Myocyte (in vitro differentiated cells): ENCODE data around the gene RETREG1. TPM values are rescaled to one million over a fixed set of nuclear protein-coding genes. Genes with fewer than 3 reads are reported as not detected.
"Not testable (repeated sequence)": the region's sequence is repeated elsewhere in the genome, so short reads cannot be mapped to it uniquely, and the experiment has no call there.

Experiments used
- DNase-seq: peaks from one replicate; pipeline ENCODE4 v3.0.0-alpha.2; 2012; ENCODE audit warnings: low read depth
- total RNA-seq: library from RNA; depleted of rRNA; stranded (reverse); fragments of >200 nt; gene quantifications from 2 replicates; pipeline ENCODE4 v1.2.3, GENCODE V29; 2014

RETREG1 gene
- total RNA-seq, 1 donor from 2014 or later, result 17.3 TPM

GRCh38 chr5:16457853-16458252 lies 158.9 kb downstream of the RETREG1 start:
- no peak for DNase-seq

GRCh38 chr5:16457451-16457850 lies 159.3 kb downstream of the RETREG1 start:
- no peak for DNase-seq

GRCh38 chr5:16456103-16456832 lies 160.5 kb downstream of the RETREG1 start:
- peak; percentile 78 for DNase-seq

- DNase-seq, result peak; percentile 51
Measured at GRCh38 chr5:16455668-16456067, 161.1 kb downstream of the RETREG1 start.

GRCh38 chr5:16454686-16455085 lies 162.1 kb downstream of the RETREG1 start:
- DNase-seq, result no peak

- DNase-seq, result no peak
Measured at GRCh38 chr5:16453609-16454008, 163.2 kb downstream of the RETREG1 start.

- DNase-seq, result no peak
Measured at GRCh38 chr5:16450163-16450562, 166.6 kb downstream of the RETREG1 start.

- DNase-seq, result peak; percentile 66
Measured at GRCh38 chr5:16446993-16447392, 169.8 kb downstream of the RETREG1 start.

- peak; percentile 31 for DNase-seq
Measured at GRCh38 chr5:16437977-16438376, 178.8 kb downstream of the RETREG1 start.

- DNase-seq, result not testable (repeated sequence)
Measured at GRCh38 chr5:16436065-16436682, 180.6 kb downstream of the RETREG1 start.

GRCh38 chr5:16431490-16431889 lies 185.3 kb downstream of the RETREG1 start:
- no peak for DNase-seq

GRCh38 chr5:16430349-16431089 lies 186.3 kb downstream of the RETREG1 start:
- no peak for DNase-seq

GRCh38 chr5:16428359-16428758 lies 188.4 kb downstream of the RETREG1 start:
- no peak for DNase-seq

GRCh38 chr5:16427587-16427986 lies 189.2 kb downstream of the RETREG1 start:
- no peak for DNase-seq

Other genes starting within 250 kb of the RETREG1 start
- 49.3 and 66.8 TPM in 2 replicates for gene ZNF622, start 151.2 kb downstream of the RETREG1 start, total RNA-seq